ENCODE results near the gene CEP104.

The CEP104 gene

DNA sequence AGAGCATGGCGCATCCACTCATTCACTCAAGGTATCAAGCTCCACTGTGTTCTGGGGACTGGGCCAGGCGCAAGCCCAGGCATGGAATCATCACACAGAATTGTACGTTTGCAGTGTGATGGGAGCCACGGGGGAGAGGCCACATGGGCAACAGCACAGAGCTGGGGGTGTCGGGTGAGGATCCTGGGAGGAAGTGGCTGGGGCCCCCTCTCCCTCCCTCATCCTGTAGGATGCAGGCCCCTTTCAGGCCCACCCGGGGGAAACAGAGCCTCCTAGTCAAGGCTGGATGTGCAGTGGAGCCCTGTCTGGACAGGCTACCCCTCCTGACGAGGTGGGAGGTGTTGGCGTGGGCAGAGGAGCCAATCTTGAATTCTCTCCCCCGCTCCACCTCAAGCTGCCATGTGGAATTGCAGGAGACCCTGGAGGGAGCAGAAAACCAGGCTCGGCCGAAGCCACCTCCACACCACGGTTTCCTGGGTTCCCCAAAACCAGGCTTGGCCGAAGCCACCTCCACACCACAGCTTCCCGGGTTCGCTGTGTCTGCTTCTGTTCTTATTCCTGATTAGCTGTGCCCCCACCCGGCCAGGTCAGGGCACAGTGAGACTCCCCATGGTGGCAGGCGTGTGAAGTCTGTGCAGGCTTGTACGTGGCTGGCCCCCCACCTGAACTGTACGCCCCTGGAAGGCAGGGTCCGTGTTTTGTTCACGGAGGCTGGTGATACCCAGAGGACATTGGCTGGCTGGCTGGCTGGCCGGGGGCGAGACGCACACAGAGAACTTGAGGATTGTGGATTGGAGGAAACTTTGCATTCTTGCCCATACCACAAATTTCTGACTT is 47.2 kb upstream of the CEP104 start:
- H3K4me1 ChIP-seq: no peaks in the 10 kb centered on the region
- H3K36me3 ChIP-seq: no peaks in the 10 kb centered on the region
- H3K4me3 ChIP-seq (ENCODE audit: low read depth, low read length): no peak overlapping the region
- no peak for DNase-seq
- H3K27me3 ChIP-seq: no peaks in the 10 kb centered on the region
- no peak for TF ChIP-seq CTCF (IDR thresholded peaks at IDR 0.05; ENCODE audit: low read depth, low read length)
- H3K9me3 ChIP-seq: no peaks in the 10 kb centered on the region

- Histone ChIP-seq H3K36me3 (no peaks in the 10 kb centered on the region), H3K9me3 (no peaks in the 10 kb centered on the region), H3K27me3 (no peaks in the 10 kb centered on the region), H3K4me1 (no peaks in the 10 kb centered on the region), H3K4me3 (ENCODE audit: low read depth, low read length) (no peak overlapping the region)
- no peak for TF ChIP-seq CTCF (IDR thresholded peaks at IDR 0.05; ENCODE audit: low read depth, low read length)
- no peak for DNase-seq
Measured at GRCh38 chr1:3903141-3904005, 46.4 kb upstream of the CEP104 start.

DNA sequence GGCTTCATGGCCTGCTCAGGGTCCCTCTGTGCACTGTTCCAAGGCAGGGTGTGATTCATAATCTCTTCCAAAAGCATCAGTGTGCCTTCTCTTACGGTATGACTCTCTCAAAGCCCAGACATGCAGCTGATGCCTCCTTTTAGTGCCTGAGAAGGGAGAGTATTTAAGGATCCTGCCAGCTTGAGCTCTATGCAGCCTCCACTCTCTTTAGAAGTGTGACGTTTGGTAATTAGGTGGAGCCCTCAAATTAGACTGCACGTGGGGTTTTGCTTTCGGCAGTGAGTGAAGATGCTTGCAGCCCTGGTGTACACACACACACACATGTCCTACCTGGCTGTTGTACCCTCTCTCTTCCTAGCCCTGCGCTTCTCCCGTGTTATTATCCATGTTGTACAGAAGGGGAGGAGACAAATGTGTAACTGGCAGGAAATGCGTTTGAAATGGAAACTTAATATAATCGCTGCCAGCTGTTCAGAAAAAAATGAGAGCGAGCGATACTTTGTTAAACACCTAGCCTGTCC is 45.6 kb upstream of the CEP104 start:
- TF ChIP-seq CTCF (IDR thresholded peaks at IDR 0.05; ENCODE audit: low read depth, low read length): no peak
- H3K4me3 ChIP-seq (ENCODE audit: low read depth, low read length): no peak overlapping the region
- DNase-seq: no peak
- H3K9me3 ChIP-seq: no peaks in the 10 kb centered on the region
- H3K27me3 ChIP-seq: no peaks in the 10 kb centered on the region
- H3K4me1 ChIP-seq: no peaks in the 10 kb centered on the region
- no peaks in the 10 kb centered on the region for H3K36me3 ChIP-seq

DNA sequence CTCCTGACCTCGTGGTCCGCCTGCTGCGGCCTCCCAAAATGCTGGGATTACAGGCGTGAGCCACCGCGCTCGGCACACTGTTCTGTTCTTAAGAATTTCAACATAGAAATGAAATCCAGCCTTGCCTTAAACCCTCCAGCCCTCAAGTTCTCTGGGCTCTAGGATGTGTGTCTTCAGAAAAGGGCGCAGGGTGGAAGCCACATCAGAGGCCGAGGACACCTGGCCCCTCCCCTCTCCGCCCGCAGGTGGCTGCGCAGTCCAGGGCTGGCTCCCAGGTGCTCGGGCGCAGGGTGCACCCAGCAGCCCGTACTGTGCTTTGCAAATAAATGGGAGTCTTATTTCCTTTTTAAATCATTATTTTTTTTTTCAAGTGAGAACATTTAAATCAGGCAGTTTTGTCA is 45.1 kb upstream of the CEP104 start:
- Histone ChIP-seq H3K4me1 (no peaks in the 10 kb centered on the region), H3K9me3 (no peaks in the 10 kb centered on the region)
- no peak for TF ChIP-seq CTCF (IDR thresholded peaks at IDR 0.05; ENCODE audit: low read depth, low read length)

DNA sequence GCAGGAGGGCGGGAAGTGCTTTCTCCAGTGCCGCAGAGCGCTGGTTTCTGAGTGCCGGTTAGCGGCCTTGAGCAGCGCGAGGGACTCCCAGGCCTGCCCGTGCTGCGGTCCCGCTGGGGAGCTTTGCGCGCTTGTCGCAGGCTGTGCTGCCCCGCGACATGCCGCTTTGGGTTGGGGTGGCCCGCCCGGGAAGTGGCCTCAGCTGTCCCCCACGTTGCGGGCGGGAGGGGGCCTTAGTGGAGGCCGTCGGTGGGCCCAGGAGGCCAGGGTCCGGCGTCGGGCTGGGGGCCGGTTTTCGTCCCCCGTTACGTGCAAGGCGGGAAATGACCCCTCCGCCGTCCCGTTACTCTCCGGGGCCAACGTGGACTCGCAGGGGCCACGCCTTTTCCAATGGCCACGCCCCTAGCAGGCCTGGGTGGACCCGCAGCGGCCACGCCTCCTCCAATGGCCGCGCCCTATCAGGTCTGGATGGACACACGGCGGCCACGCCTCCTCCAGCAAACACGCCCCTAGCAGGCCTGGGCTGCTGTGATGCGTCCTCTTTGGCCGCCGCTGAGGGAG is 44.0 kb upstream of the CEP104 start:
- Histone ChIP-seq H3K4me1 (no peaks in the 10 kb centered on the region), H3K4me3 (ENCODE audit: low read depth, low read length) (peak overlapping the region; percentile 72), H3K27me3 (no peaks in the 10 kb centered on the region), H3K36me3 (no peaks in the 10 kb centered on the region), H3K9me3 (no peaks in the 10 kb centered on the region)
- DNase-seq: peak; percentile 95
- no peak for TF ChIP-seq CTCF (IDR thresholded peaks at IDR 0.05; ENCODE audit: low read depth, low read length)

More for the DNA sequence above, 45.1 kb upstream of the CEP104 start:
- no peak for DNase-seq
- no peaks in the 10 kb centered on the region for H3K27me3 ChIP-seq
- no peaks in the 10 kb centered on the region for H3K36me3 ChIP-seq
- no peak overlapping the region for H3K4me3 ChIP-seq (ENCODE audit: low read depth, low read length)
